Coronary artery (tissue), 2 donors: ENCODE results near the gene SAGE1.
"Not testable (repeated sequence)": the region's sequence is repeated elsewhere in the genome, so short reads cannot be mapped to it uniquely, and the experiment has no call there.

Experiments used
- DNase-seq: peaks from one replicate; pipeline ENCODE4 v3.0.0-alpha.2; 2017; ENCODE audit warnings: low spot score
- H3K27ac ChIP-seq, 2 donors: fragments of 200-600 bp; sonication (generic); one replicate each; pipeline ENCODE4 v1.5.1; 2016 to 2019
- H3K4me3 ChIP-seq: fragments of 200-600 bp; sonication (generic); 2 replicates; pipeline ENCODE4 v1.5.1; 2016; ENCODE audit warnings: mild to moderate bottlenecking, moderate library complexity
- CTCF ChIP-seq: fragments of 200-600 bp; sonication (generic); IDR thresholded peaks from one replicate; pipeline ENCODE4 v1.5.1; 2019; ENCODE audit warnings: antibody characterized with exemption

SAGE1 gene

GRCh38 chrX:135893294-135893817 lies at the start of gene SAGE1, which contains the start of gene CT45A10:
Gene SAGE1 (plus strand): TSS chrX:135893716. CDS start chrX:135896243, 2,527 bp downstream.
Gene CT45A10 (minus strand): TSS chrX:135893444. CDS start chrX:135885344, 8,100 bp downstream.
- DNase-seq = no peak
- Histone ChIP-seq H3K4me3 (no peak within 1 kb of the TSS), H3K27ac (no peak within 1 kb of the TSS)
- no peak for TF ChIP-seq CTCF

- H3K27ac ChIP-seq, DNase-seq, H3K4me3 ChIP-seq: not testable (repeated sequence)
Measured at GRCh38 chrX:135854438-135854837, 39.1 kb upstream of the SAGE1 start, which contains the start of gene CT45A8. Gene CT45A8 (minus strand): TSS chrX:135854538. CDS start chrX:135850783, 3,755 bp downstream.

GRCh38 chrX:135871712-135872111 lies 21.8 kb upstream of the SAGE1 start, which contains the start of gene CT45A9:
Gene CT45A9 (minus strand): TSS chrX:135871812. CDS start chrX:135868061, 3,751 bp downstream.
- H3K27ac ChIP-seq, DNase-seq, H3K4me3 ChIP-seq: not testable (repeated sequence)

- H3K4me3 ChIP-seq, DNase-seq, H3K27ac ChIP-seq: not testable (repeated sequence)
Measured at GRCh38 chrX:135882741-135883140, 10.8 kb upstream of the SAGE1 start.

- H3K27ac ChIP-seq, H3K4me3 ChIP-seq, DNase-seq: not testable (repeated sequence)
Measured at GRCh38 chrX:135888230-135888629, 5.3 kb upstream of the SAGE1 start.

- not testable (repeated sequence) for H3K27ac ChIP-seq, DNase-seq, H3K4me3 ChIP-seq
Measured at GRCh38 chrX:135888976-135889375, 4.5 kb upstream of the SAGE1 start.

GRCh38 chrX:135890087-135890585 lies 3.4 kb upstream of the SAGE1 start:
- H3K4me3 ChIP-seq = no peak overlapping the region
- DNase-seq = no peak
- no peak overlapping the region for H3K27ac ChIP-seq
- TF ChIP-seq CTCF = no peak

- DNase-seq = no peak
- Histone ChIP-seq H3K4me3 (no peak overlapping the region), H3K27ac (no peak overlapping the region)
- no peak for TF ChIP-seq CTCF
Measured at GRCh38 chrX:135892781-135893180, 735 bp upstream of the SAGE1 start.

GRCh38 chrX:135910251-135910650 lies 16.7 kb downstream of the SAGE1 start:
- H3K4me3 ChIP-seq = no peak overlapping the region
- TF ChIP-seq CTCF = no peak
- no peak overlapping the region for H3K27ac ChIP-seq
- DNase-seq = no peak

- no peak for TF ChIP-seq CTCF
- Histone ChIP-seq H3K4me3 (no peak overlapping the region), H3K27ac (no peak overlapping the region)
- DNase-seq = no peak
Measured at GRCh38 chrX:135914404-135914803, 20.9 kb downstream of the SAGE1 start.

- DNase-seq, H3K27ac ChIP-seq, H3K4me3 ChIP-seq: not testable (repeated sequence)
Measured at GRCh38 chrX:135920516-135920915, 27.0 kb downstream of the SAGE1 start.
